ENCODE data around the gene DOCK10. TPM values are rescaled to one million over a fixed set of nuclear protein-coding genes. Genes with fewer than 3 reads are reported as not detected.

Gene DOCK10
- total RNA-seq (222 TPM), polyA plus RNA-seq (10 to 100 TPM; 28.3 to 47.7 (median 34.9) TPM)

DNA sequence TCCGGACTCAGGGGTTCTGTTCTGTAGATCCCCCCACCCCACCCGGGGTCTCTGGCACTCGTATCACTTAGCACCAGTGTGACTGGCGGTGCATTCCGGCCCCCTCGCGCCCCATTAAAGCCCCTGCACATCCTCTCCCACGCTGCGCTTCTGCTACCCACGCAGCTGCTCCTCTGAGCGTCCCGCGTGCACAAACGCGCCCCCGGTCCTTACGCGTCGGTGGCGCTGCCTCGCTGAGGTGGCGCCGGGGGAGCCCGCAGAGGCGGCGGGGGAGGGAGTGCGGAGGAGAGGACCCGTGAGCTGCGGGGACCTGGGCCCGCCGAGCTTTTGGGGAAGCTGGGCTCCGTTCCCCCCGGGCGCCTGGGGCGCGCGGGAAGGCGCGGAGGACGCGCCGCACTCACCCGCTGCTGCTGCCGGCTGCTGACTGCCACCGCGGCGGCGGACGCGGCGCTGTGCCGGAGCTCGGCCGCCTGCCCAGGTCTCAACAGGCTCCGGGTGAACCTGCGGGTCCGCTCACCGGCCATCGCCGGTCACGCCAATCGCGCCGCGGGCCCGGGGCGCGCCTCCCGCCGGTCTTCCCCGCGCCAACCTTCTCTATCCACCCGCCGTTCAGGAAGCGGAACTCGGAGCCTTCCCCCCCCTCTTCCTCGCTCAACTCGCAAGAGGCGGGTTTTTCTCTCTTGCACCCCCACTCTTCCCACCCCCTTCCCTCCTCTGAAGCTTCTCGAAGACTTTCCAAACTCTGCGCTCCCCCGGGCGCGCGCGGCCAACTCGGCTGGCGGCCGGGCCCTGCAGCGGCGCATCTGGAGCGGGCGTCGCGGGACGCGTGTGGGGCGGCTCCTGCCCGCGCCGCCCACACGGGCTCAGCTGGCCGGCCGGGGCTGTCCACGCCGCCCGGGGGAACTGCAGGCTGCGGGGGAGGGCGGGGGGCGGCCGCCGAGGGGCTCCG is at the start of gene DOCK10:
DOCK10 (minus strand) TSS at position 618 of the 949 bp plus-strand sequence; CDS start at position 524, 94 bp downstream.
- H3K27me3 Mint-ChIP-seq = peaks cover 22% of the 10 kb centered on the region
- no peaks in the 10 kb centered on the region for H3K36me3 Mint-ChIP-seq
- peak; percentile 49 to 55 for ATAC-seq (ENCODE audit: low read depth in 2 of 2)
- Histone ChIP-seq H3K9me3 (ENCODE audit: control insufficient read depth in 2 of 2, low read length in 2 of 2) (no peaks in the 10 kb centered on the region), H3K27me3 (ENCODE audit: control insufficient read depth, insufficient read depth, low read length) (peaks cover 8% of the 10 kb centered on the region), H3K27ac (ENCODE audit: insufficient read depth, low read length, poor library complexity, severe bottlenecking) (peak within 1 kb of the TSS; percentile 89), H3K36me3 (ENCODE audit: control insufficient read depth, insufficient read depth, low read length) (no peaks in the 10 kb centered on the region), H3K4me1 (ENCODE audit: control insufficient read depth, insufficient read depth, low read length, poor library complexity, severe bottlenecking) (peaks cover 44% of the 10 kb centered on the region), H3K4me3 (ENCODE audit: low read depth, low read length) (peak within 1 kb of the TSS; percentile 95)
- peaks cover 0 to 2% (median 0%) of the 10 kb centered on the region in 7 donors for H3K9me3 Mint-ChIP-seq
- H3K27ac Mint-ChIP-seq = peak within 1 kb of the TSS; percentile 91 to 100 (median 96)
- peak within 1 kb of the TSS; percentile 93 to 99 (median 98) for H3K4me3 Mint-ChIP-seq
- DNase-seq = peak; percentile 32 to 66 (median 56)
- H3K4me1 Mint-ChIP-seq = peaks cover 26 to 58% (median 47%) of the 10 kb centered on the region in 4 donors

DNA sequence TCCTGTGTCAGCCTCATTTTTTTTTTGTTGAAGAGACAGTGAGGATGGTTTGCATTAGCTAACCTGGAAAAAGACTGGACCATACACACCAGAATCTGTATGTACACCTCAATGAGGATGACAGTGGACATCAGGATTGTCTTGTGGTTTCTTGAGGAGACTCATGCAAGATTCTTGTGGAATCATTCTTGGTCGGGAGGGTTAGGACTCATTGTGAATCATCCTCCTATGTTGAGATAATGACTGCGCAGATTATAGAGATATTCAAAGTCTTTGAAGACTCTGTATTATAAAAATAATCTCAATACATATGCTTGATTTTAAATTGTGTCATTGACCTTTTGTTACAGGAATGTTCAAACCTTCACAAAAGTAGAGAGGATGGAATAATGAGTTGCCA is 49.1 kb upstream of the DOCK10 start:
- Mint-ChIP-seq H3K9me3 (peaks cover 0 to 3% (median 0%) of the 10 kb centered on the region in 7 donors), H3K36me3 (no peaks in the 10 kb centered on the region), H3K27ac (no peak overlapping the region), H3K4me1 (peaks cover 0 to 2% (median 0%) of the 10 kb centered on the region in 4 donors), H3K4me3 (no peak overlapping the region), H3K27me3 (peaks cover 27% of the 10 kb centered on the region)
- Histone ChIP-seq H3K9me3 (ENCODE audit: control insufficient read depth in 2 of 2, low read length in 2 of 2) (no peaks in the 10 kb centered on the region), H3K27me3 (ENCODE audit: control insufficient read depth, insufficient read depth, low read length) (peaks cover 22% of the 10 kb centered on the region), H3K4me1 (ENCODE audit: control insufficient read depth, insufficient read depth, low read length, poor library complexity, severe bottlenecking) (no peaks in the 10 kb centered on the region), H3K27ac (ENCODE audit: insufficient read depth, low read length, poor library complexity, severe bottlenecking) (no peak overlapping the region), H3K36me3 (ENCODE audit: control insufficient read depth, insufficient read depth, low read length) (no peaks in the 10 kb centered on the region), H3K4me3 (ENCODE audit: low read depth, low read length) (no peak overlapping the region)
- DNase-seq (no peak), ATAC-seq (ENCODE audit: low read depth in 2 of 2) (no peak)

DNA sequence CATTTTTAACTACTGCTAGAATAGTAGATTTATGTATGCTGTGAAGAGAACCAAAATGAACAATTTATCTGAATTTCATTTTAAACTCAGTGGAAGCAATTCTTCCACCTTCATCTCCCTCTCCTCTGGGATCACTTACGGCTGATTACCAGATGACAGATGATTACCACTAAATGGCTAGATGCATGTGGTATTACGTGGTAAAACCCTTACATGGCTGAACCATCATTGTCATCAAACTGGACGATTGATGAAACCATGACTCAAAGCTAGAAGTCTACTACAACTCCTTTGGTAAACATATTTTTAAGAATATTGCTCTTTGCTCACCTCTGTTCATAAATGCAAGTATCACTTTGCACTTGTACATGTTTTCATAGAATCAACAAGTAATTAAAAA is 48.5 kb upstream of the DOCK10 start:
- H3K4me3 ChIP-seq (ENCODE audit: low read depth, low read length) = no peak overlapping the region
- H3K9me3 Mint-ChIP-seq = peaks cover 0 to 3% (median 0%) of the 10 kb centered on the region in 7 donors
- no peaks in the 10 kb centered on the region for H3K9me3 ChIP-seq (ENCODE audit: control insufficient read depth in 2 of 2, low read length in 2 of 2)
- no peaks in the 10 kb centered on the region for H3K36me3 ChIP-seq (ENCODE audit: control insufficient read depth, insufficient read depth, low read length)
- H3K27ac ChIP-seq (ENCODE audit: insufficient read depth, low read length, poor library complexity, severe bottlenecking) = no peak overlapping the region
- peaks cover 0 to 2% (median 0%) of the 10 kb centered on the region in 4 donors for H3K4me1 Mint-ChIP-seq
- peaks cover 22% of the 10 kb centered on the region for H3K27me3 ChIP-seq (ENCODE audit: control insufficient read depth, insufficient read depth, low read length)
- no peaks in the 10 kb centered on the region for H3K36me3 Mint-ChIP-seq
- peaks cover 27% of the 10 kb centered on the region for H3K27me3 Mint-ChIP-seq
- H3K4me1 ChIP-seq (ENCODE audit: control insufficient read depth, insufficient read depth, low read length, poor library complexity, severe bottlenecking) = no peaks in the 10 kb centered on the region
- no peak for DNase-seq
- ATAC-seq (ENCODE audit: low read depth in 2 of 2) = no peak
- no peak overlapping the region for H3K27ac Mint-ChIP-seq
- no peak overlapping the region for H3K4me3 Mint-ChIP-seq

DNA sequence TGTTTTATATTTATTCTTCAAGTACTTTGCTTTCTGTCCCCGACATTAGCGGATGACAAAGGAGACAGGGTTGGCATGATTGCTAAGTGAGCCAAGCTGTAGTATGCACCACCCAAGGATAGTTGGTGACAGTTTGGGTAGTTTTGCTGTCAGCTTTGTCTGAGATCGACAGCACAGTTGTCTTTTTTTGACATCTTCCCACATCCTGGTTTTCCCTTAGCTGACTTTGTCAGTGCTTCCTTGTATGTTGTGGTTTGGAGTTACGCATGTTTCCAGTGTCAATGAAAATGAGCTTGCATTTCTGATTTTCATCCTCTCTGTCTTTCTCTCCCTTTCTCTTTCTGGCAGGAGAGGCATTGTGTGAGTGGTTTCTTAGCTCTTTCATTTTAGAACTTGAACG is 44.6 kb upstream of the DOCK10 start:
- Mint-ChIP-seq H3K36me3 (no peaks in the 10 kb centered on the region), H3K27ac (no peak overlapping the region), H3K9me3 (no peaks in the 10 kb centered on the region), H3K4me3 (no peak overlapping the region), H3K4me1 (peaks cover 0 to 2% (median 0%) of the 10 kb centered on the region in 4 donors), H3K27me3 (peaks cover 26% of the 10 kb centered on the region)
- H3K9me3 ChIP-seq (ENCODE audit: control insufficient read depth in 2 of 2, low read length in 2 of 2) = no peaks in the 10 kb centered on the region
- H3K4me3 ChIP-seq (ENCODE audit: low read depth, low read length) = no peak overlapping the region
- H3K27ac ChIP-seq (ENCODE audit: insufficient read depth, low read length, poor library complexity, severe bottlenecking) = no peak overlapping the region
- peaks cover 14% of the 10 kb centered on the region for H3K27me3 ChIP-seq (ENCODE audit: control insufficient read depth, insufficient read depth, low read length)
- ATAC-seq (ENCODE audit: low read depth in 2 of 2) = no peak
- no peaks in the 10 kb centered on the region for H3K4me1 ChIP-seq (ENCODE audit: control insufficient read depth, insufficient read depth, low read length, poor library complexity, severe bottlenecking)
- H3K36me3 ChIP-seq (ENCODE audit: control insufficient read depth, insufficient read depth, low read length) = no peaks in the 10 kb centered on the region
- no peak for DNase-seq

DNA sequence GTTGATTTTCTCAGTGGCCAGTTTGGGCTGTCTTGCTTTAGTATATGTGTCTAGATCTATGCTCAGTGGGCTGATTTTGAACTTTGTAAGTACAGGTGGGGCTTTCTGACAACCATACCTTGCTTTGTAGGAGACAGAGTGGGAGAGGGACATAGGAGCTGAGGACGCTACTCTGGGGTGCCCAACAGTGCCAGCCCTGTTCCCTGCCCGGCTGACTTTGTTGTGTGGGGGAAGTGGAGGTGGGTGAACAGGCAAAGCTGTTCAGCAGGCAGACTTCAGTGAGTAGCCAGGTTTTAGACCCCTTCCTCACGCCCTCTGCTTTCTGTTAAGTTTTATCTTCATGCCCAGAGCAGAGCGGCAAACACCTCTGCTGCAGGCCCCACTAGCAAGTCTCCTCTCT is 44.2 kb upstream of the DOCK10 start:
- Histone ChIP-seq H3K4me1 (ENCODE audit: control insufficient read depth, insufficient read depth, low read length, poor library complexity, severe bottlenecking) (no peaks in the 10 kb centered on the region), H3K27me3 (ENCODE audit: control insufficient read depth, insufficient read depth, low read length) (peaks cover 14% of the 10 kb centered on the region), H3K4me3 (ENCODE audit: low read depth, low read length) (no peak overlapping the region), H3K9me3 (ENCODE audit: control insufficient read depth in 2 of 2, low read length in 2 of 2) (no peaks in the 10 kb centered on the region), H3K27ac (ENCODE audit: insufficient read depth, low read length, poor library complexity, severe bottlenecking) (no peak overlapping the region), H3K36me3 (ENCODE audit: control insufficient read depth, insufficient read depth, low read length) (no peaks in the 10 kb centered on the region)
- Mint-ChIP-seq H3K27me3 (peaks cover 27% of the 10 kb centered on the region), H3K9me3 (no peaks in the 10 kb centered on the region), H3K27ac (no peak overlapping the region), H3K36me3 (no peaks in the 10 kb centered on the region), H3K4me3 (no peak overlapping the region), H3K4me1 (peaks cover 0 to 2% (median 0%) of the 10 kb centered on the region in 4 donors)
- no peak for ATAC-seq (ENCODE audit: low read depth in 2 of 2)
- DNase-seq = no peak

DNA sequence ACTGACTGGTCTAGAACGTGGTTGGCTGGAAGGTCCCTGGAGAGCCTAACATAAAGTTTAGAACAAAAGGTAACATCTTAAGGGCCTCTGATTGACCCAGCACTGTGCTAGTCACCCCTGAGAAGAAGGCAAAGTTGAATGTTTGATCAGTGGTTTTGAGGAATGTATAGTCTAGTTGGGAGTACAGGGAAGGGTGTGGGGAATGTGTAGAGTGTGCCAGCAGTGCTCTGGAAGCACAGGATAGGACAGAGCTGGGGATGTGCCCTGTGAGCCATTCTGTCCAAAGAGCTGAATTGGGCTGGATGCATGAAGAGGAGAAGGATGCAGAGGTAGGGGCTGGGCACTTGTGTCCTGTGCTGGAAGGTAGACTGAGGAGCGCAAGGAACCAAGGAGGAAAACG is 41.0 kb upstream of the DOCK10 start:
- peak overlapping the region in 1 of 3 donors; percentile 3 for H3K27ac Mint-ChIP-seq
- Histone ChIP-seq H3K4me1 (ENCODE audit: control insufficient read depth, insufficient read depth, low read length, poor library complexity, severe bottlenecking) (no peaks in the 10 kb centered on the region), H3K27ac (ENCODE audit: insufficient read depth, low read length, poor library complexity, severe bottlenecking) (no peak overlapping the region), H3K9me3 (ENCODE audit: control insufficient read depth in 2 of 2, low read length in 2 of 2) (no peaks in the 10 kb centered on the region), H3K4me3 (ENCODE audit: low read depth, low read length) (no peak overlapping the region), H3K27me3 (ENCODE audit: control insufficient read depth, insufficient read depth, low read length) (peaks cover 2% of the 10 kb centered on the region), H3K36me3 (ENCODE audit: control insufficient read depth, insufficient read depth, low read length) (no peaks in the 10 kb centered on the region)
- ATAC-seq (ENCODE audit: low read depth in 2 of 2) = no peak
- H3K4me3 Mint-ChIP-seq = no peak overlapping the region
- no peak for DNase-seq
- H3K4me1 Mint-ChIP-seq = peaks cover 0 to 2% (median 0%) of the 10 kb centered on the region in 4 donors
- no peaks in the 10 kb centered on the region for H3K36me3 Mint-ChIP-seq
- H3K9me3 Mint-ChIP-seq = peaks cover 0 to 2% (median 0%) of the 10 kb centered on the region in 7 donors
- H3K27me3 Mint-ChIP-seq = peaks cover 31% of the 10 kb centered on the region

DNA sequence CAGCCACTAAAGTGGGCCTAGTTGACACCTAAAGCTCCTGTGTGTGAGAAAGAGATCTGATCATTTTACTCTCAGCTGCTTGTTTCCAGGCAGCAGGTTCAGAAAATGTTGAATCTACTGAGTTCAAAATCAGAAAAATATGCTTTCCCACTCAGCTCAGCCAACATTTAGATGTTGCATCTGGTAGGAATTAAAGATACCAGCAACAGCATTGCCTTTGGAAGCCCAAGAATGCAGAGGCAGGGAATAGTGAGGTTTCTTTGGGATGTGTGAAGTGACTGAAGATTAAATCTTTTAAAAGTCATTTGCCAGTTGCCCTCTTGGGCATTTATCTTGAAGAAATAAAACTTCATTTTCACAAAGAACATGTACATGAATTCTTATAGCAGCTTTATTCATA is 33.9 kb upstream of the DOCK10 start:
- H3K27ac Mint-ChIP-seq = no peak overlapping the region
- H3K27me3 ChIP-seq (ENCODE audit: control insufficient read depth, insufficient read depth, low read length) = peaks cover 2% of the 10 kb centered on the region
- H3K4me3 Mint-ChIP-seq = no peak overlapping the region
- DNase-seq (no peak), ATAC-seq (ENCODE audit: low read depth in 2 of 2) (no peak)
- no peaks in the 10 kb centered on the region for H3K4me1 Mint-ChIP-seq
- H3K9me3 Mint-ChIP-seq = peaks cover 0 to 2% (median 0%) of the 10 kb centered on the region in 7 donors
- H3K27ac ChIP-seq (ENCODE audit: insufficient read depth, low read length, poor library complexity, severe bottlenecking) = no peak overlapping the region
- H3K36me3 Mint-ChIP-seq = no peaks in the 10 kb centered on the region
- no peak overlapping the region for H3K4me3 ChIP-seq (ENCODE audit: low read depth, low read length)
- no peaks in the 10 kb centered on the region for H3K4me1 ChIP-seq (ENCODE audit: control insufficient read depth, insufficient read depth, low read length, poor library complexity, severe bottlenecking)
- H3K27me3 Mint-ChIP-seq = peaks cover 32% of the 10 kb centered on the region
- H3K36me3 ChIP-seq (ENCODE audit: control insufficient read depth, insufficient read depth, low read length) = no peaks in the 10 kb centered on the region
- H3K9me3 ChIP-seq (ENCODE audit: control insufficient read depth in 2 of 2, low read length in 2 of 2) = no peaks in the 10 kb centered on the region
